ENCODE data around the gene ZDHHC22.

ZDHHC22 gene

DNA sequence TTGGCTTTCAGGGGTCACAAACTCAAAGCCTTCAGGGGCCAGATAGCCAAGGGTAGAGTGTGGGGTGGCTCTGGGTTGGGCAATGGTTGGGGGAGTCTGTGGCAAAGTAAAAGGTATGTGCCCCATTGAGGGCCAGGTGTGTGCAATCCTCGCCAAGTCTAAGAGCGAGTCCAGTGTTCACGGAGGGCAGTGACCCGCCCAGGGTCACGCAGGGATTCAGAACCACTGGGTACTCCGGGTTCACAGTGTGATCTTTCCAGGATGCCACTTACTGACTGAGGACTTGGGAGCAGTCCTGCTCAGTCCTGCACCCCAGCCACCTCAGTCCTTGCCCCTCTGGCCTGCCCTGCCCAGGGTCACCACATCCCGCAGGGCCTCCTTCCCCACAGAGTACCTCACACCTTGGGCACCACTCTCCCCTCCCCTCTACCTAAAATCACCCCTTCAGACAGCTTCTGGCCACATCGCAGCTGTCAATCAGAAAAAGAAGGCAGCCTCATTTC is 15.7 kb downstream of the ZDHHC22 start:
- TF ChIP-seq, protein P1, sequence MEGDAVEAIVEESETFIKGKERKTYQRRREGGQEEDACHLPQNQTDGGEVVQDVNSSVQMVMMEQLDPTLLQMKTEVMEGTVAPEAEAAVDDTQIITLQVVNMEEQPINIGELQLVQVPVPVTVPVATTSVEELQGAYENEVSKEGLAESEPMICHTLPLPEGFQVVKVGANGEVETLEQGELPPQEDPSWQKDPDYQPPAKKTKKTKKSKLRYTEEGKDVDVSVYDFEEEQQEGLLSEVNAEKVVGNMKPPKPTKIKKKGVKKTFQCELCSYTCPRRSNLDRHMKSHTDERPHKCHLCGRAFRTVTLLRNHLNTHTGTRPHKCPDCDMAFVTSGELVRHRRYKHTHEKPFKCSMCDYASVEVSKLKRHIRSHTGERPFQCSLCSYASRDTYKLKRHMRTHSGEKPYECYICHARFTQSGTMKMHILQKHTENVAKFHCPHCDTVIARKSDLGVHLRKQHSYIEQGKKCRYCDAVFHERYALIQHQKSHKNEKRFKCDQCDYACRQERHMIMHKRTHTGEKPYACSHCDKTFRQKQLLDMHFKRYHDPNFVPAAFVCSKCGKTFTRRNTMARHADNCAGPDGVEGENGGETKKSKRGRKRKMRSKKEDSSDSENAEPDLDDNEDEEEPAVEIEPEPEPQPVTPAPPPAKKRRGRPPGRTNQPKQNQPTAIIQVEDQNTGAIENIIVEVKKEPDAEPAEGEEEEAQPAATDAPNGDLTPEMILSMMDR (IDR thresholded peaks at IDR 0.05; ENCODE audit: insufficient read depth, missing control alignments) = no peak
- no peak for FAIRE-seq
- no peak for DNase-seq (ENCODE audit: insufficient read length, low spot score)

DNA sequence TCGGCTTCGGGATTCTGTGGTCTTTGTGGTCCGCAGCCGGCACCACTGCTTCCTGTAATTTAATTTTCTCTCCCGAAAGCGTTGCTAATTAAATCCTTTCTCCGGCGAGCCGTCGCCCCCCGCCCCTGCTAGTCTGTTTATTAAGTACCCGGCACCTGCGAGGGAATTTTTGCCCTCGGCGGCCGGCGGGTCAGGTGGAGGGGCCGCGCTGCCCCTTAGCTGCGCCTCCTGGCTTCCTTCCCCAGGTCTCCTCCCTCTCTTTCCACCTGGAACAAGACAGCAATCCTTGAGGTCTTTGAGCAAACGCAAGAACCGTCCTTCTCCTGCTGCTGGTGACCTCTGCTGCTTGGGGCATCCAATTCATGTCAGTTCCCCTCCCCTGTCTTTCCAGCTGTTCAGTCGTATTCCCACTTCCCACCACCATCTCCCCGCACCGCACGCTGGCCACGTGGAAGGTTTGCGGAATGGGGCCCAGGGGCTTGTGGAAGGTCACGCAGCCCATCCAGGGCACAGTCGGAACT is 16.2 kb downstream of the ZDHHC22 start:
- TF ChIP-seq, protein P1 (IDR thresholded peaks at IDR 0.05; ENCODE audit: insufficient read depth, missing control alignments) = no peak
- FAIRE-seq = no peak

DNA sequence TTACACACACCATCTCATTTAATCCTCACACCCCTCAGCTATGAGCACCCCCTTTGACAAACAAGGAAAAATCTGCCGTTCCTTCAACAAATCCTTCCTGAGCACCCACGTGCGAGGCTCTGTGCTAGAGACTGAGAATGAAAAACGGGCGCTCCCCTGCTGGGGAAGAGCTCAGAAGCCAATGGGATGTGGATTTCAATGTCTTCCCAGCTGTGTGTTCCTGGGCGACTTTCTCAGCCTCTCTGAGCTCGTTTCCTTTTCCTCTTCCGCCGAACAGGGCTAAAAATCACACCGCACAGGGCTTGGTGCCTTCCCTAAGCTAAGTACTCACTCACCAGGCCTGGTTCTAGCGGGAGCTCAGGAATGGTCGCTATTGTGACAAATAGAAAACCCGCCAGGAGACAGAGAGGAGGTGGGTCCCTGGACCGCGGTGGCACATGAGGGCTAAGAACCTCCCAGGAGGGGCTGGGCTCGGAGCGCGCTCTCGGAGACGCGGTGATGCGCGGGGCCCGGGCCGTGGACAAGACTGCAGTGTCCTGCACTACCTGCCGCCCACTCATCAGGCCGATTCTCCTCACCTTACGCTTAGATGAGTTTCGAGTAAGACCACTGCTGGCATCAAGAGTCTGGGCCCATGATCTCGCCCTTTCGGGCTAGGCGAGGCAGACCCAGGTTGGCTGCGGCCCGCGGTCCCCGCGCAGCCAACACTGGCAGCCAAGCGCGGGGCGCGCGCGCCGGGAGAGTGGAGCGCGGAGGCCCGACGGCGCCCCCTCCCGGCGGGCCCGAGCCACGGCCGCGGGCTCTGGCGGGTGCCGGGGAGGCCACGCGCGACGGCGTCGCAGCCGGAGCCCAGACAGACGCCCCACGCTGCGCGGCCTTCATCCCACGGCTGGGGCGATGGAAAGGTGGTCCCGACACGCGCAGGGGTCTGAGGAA is 17.0 kb downstream of the ZDHHC22 start:
- DNase-seq (ENCODE audit: insufficient read length, low spot score) = peak; percentile 72
- TF ChIP-seq, protein P1 (IDR thresholded peaks at IDR 0.05; ENCODE audit: insufficient read depth, missing control alignments) = peak; percentile 50
- FAIRE-seq = no peak

More for the DNA sequence above, 16.2 kb downstream of the ZDHHC22 start:
- DNase-seq (ENCODE audit: insufficient read length, low spot score) = no peak

DNA sequence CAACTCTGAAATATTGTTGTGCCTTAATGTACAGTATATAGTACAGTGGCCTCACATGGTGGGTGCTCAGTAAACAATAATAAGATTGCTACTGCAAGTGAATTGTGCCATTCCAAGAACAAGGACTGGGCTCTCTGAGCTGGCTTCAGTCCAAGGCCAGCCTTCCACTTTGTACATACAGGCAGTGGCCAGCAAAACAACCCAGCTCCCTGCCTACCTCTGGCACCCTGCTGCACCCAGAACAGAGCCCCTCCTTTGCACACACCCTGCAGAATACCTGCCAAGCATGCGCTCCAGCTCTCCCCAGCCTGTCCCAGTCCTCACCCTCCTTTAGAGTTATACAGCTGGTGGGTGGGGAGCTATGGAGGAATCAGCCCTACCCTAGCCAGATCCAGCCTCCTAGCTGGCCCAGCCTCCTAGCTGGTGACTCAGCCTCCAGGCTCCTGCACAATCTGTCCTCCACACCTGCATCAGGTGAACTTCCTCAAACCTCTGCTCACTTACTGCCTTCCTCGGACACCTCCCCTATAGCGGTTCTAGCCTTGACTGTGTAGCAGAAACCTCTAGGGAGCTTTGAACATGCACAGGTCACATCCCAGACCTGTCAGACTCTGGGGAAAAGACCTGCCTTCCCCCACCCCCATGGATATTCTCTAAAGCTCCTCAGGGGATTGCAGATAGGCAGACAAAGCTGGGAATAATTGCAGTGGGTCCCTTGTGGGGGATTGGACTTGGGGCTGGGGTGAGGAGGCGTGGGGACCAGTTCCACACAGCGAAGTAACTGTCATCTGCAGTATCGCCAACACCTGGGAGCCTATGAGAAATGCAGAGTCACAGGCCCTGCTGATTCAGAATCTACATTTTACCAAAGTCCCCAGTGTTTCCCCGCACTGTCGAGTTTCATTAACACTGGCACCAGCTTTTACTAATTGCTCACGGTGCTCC is 17.9 kb downstream of the ZDHHC22 start:
- no peak for FAIRE-seq
- TF ChIP-seq, protein P1 (IDR thresholded peaks at IDR 0.05; ENCODE audit: insufficient read depth, missing control alignments) = no peak
- no peak for DNase-seq (ENCODE audit: insufficient read length, low spot score)

DNA sequence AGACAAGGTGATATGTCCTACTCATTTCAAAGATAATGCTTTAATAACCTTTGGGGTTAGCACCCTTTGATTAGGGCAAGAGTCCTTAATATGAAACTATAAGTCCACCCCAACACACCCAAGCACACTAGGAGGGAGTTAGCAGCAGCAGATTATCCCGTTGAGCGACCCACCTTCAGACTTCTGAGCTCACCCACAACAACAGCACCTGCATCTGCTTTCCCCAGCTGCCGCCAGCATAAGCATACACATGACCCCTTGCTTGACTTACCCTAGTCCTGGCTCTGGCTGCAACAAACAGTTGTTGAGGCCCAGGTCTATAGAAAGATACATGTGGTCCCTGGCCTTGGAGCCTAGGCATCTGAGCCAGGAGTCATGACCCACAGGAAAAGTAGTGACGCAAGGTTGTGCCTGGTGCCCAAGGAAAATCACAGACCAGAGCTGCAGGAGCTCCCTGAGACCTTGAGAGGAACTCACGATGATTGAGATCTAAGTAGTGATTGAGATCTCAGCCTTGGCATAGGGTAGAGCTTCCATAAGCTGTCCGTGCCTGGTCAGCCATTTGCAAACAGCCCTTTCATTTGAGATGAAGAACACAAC is 19.0 kb downstream of the ZDHHC22 start:
- no peak for FAIRE-seq
- DNase-seq (ENCODE audit: insufficient read length, low spot score) = no peak
- TF ChIP-seq, protein P1 (IDR thresholded peaks at IDR 0.05; ENCODE audit: insufficient read depth, missing control alignments) = no peak

Measured in D721Med (cell line).